ENCODE results near the gene LIPE.

The LIPE gene

DNA sequence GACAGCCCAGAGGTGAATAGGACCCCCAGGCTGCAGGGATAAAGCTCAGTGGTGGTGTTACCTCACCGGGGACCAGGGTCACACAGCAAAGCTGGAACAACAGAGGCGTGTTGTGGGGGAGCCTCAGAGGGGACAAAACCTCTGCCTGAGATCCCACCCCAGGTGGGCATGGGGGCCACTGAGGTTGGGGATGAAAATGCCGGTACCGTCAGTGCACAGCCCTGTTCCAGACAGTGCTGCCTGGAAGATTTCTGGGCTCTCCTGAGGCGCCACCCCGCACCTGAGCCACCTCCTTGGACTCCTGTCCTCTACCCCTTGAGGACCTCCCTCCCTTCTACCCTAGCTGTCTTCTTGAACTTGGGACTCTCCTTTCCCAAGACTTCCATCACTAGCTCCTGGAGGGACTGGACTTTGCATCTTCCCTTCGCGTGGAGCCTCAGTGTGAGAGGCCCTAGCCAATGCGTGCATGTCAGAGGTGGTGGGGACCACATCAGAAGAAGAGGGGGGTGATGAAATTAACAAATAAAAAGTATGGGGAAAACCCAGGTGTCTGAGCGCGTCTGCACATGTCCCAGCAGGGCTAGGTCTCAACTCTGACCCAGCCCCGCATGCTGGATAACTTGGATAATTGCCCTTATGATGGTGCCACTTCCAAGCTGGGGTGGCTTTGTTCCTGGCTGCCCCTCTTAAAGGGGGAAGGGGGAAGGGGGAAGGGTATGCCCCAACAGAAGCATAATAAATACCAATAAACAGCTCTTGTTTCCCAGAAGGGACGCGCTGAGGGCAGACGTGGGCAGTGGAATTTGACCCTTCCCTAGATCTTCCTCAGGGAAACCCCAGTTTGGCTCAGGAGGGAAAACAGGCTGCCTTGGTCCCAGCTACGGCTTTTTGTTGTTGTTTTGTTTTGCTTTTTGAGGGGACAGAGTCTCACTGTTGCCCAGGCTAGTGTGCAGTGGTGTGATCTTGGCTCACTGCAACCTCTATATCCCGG is 48.7 kb downstream of the LIPE start:
- no peak for DNase-seq

DNA sequence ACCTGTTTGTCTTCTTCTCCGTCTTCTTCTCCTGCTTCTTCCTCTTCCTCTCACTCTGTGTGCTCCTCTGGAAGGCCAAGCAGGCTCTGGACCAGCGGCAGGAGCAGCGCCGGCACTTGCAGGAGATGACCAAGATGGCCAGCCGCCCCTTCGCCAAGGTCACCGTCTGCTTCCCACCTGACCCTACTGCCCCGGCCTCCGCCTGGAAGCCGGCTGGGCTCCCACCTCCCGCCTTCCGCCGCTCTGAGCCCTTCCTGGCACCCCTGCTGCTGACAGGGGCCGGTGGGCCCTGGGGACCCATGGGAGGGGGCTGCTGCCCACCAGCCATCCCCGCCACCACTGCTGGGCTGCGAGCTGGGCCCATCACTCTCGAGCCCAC is 51.0 kb downstream of the LIPE start:
- no peak for DNase-seq

DNA sequence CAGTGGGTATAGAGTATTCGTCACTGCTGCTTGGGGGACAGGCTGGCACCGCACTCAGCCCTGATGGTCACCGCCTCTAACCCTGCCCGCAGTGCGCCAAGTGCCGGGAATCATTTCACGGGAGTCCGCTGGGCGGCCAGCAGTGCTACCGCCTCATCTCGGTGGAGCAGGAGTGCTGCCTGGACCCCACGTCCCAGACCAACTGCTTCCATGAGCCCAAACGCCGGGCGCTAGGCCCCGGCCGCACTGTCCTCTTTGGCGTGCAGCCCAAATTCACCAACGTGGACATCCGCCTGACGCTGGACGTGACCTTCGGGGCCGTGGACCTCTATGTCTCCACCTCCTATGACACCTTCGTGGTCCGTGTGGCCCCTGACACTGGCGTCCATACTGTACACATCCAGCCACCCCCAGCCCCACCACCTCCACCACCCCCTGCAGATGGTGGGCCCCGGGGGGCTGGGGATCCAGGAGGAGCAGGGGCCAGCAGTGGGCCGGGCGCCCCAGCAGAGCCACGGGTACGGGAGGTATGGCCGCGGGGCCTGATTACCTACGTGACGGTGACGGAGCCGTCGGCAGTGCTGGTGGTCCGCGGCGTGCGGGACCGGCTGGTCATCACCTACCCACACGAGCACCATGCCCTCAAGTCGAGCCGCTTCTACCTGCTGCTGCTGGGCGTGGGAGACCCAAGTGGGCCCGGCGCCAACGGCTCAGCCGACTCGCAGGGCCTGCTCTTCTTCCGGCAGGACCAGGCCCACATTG is 51.6 kb downstream of the LIPE start:
- no peak for DNase-seq

DNA sequence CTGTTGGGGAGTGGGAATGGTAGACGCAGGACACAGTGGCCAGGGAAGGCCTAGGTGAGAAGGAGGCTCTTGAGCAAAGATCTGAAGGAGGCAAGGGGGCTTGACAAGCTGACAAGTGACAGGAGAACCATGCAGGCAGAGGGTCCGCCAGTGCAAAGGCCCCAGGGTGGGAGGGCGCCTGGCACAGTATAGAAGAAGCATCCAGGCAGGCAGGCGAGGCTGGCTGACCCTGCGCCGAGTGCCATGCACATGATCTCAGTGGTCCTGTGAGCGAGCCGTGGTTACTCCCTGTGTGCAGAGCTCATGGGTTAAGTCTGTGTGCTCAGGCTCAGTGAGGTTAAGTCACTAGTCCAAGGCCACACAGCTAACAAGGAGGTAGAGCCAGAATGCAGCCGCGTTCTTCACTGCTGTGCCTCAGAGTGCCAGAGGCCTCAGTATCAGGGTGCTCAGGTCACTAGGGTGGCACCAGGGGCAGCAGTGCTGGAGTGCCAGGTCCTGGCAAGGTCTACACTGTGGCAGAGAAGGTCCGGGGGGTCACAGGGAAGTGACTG is 52.3 kb downstream of the LIPE start:
- DNase-seq: no peak

DNA sequence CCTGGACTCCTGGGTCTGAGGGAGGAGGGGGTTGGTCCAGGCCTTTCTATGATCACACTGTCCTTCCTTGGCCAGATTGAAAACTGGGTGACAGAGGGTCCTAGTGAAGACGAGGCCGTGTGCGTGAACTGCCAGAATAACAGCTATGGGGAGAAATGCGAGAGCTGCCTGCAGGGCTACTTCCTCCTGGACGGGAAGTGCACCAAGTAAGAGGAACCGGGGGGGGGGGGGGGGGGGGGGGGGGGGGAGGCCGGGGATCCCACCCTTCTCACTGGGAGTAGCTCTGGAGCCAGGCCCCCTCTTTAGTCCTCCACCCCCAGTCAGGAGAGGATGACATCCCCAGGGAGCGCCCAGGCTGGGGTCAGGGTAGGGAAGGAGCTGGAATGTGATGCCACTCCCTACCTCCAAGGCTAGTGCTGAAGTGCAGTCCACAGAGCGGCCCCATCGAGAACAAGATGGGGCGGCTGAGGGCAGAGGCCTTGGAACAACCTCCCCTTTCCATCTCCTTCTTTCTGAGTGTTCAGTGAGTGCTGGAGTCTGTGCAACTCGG is 56.5 kb downstream of the LIPE start:
- no peak for DNase-seq

DNA sequence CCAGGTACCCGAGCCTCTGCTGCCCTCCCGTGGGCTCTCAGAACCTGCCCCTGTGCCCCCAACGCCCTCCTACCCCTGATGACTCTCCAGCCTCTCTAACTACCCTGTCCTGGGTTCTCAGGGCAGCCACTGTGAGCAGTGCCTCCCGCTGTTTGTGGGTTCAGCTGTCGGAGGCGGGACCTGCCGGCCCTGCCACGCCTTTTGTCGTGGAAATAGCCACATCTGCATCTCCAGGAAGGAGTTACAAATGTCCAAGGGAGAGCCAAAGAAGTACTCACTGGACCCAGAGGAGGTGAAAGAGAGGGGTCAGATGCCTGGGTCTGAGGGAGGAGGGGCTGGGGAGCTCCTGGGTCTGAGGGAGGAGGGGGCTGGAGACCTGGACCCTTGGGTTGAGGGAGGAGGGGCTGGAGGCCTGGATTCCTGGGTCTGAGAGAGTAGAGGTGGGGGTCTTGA is 57.1 kb downstream of the LIPE start:
- no peak for DNase-seq

DNA sequence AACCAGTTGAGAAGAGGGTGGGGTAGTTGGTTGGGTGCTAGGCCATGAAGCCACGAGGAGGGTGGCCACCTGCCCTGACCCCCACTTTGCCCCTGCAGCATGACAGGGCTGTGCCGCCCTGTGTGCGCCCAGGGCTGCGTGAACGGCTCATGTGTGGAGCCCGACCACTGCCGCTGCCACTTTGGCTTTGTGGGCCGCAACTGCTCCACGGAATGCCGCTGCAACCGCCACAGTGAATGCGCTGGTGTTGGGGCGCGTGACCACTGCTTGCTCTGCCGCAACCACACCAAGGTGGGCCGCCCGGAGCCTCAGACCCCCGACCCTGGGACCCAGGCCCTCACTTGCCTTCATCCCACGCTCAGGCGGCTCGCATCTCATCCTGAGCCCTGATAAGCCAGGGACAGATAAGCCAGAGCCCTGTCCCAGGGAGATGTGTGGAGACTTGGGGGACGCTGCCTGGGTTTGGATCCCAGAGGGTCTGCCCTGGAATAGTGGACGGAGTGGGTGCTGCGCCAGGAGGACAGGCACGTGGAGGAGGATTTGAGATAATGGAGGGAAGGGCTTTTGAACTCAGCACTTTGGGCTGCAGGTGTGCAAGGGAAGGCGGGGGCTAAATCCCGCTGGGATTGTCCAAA is 57.6 kb downstream of the LIPE start:
- DNase-seq: no peak

DNA sequence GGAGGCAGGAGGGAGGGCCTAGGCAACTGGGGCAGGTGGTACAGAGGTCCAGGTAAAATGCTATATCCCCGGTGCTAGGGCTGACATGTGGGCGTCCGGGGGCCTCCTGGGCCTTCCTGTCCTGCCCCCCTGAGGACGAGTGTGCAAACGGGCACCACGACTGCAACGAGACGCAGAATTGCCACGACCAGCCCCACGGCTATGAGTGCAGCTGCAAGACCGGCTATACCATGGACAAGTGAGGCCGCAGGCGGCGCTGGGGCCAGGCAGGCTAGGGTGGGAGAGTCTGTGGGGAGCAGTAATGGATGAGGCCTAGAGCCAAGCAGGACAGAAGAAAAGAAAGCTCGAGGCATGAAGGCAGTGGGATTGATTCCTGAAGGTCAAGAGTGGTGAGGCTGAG is 58.4 kb downstream of the LIPE start:
- no peak for DNase-seq

DNA sequence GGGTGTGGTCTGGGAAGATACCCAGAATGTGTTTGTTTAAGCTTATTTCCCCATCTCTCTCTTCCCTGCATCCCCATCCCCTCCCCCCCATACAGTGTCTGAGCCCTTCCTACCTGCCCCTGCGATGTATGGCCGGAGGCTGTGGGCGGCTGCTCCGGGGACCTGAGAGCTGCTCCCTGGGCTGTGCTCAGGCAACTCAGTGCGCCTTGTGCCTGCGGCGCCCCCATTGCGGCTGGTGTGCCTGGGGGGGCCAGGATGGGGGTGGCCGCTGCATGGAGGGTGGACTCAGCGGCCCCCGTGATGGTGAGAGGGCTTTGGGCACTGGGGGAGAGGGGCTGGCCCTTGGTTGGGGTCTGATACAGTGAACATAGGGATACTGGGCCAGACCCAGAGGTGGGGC is 58.8 kb downstream of the LIPE start:
- DNase-seq: no peak

DNA sequence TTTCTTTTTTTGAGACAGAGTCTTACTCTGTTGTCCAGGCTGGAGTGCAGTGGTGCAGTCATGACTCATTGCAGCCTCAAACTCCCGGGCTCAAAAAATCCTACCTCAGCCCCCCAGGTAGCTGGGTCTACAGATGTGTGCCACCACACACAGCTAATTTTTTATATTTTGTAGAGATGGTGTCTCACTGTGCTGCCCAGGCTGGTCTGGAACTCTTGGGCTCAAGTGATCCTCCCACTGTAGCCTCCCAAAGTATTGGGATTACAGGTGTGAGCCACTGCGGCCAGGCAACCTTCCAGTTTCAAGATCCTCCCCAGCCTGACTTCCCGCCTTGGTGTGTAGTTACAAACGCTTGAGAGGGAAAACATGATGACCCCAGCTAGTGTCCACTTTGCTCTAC is 59.3 kb downstream of the LIPE start:
- no peak for DNase-seq

DNA sequence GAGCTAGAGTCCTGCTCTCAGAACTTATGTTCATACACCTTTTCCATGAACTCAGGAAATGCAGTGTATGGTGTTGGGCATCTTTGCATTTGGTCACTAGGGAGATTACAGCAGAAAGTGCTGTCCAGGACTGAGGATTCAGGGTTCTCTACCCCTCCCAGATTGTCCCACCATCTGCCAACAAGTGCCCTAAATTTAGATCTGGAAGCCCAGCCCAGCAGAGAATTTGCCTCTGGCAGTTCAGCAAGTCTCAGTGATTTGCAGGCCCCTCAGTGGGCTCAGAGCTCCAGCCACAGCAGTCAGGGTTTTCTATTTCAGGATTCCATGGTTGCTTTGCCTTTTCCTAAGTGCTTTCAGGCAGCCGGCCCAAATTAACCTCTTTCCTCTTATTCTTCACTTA is 60.5 kb downstream of the LIPE start:
- no peak for DNase-seq

DNA sequence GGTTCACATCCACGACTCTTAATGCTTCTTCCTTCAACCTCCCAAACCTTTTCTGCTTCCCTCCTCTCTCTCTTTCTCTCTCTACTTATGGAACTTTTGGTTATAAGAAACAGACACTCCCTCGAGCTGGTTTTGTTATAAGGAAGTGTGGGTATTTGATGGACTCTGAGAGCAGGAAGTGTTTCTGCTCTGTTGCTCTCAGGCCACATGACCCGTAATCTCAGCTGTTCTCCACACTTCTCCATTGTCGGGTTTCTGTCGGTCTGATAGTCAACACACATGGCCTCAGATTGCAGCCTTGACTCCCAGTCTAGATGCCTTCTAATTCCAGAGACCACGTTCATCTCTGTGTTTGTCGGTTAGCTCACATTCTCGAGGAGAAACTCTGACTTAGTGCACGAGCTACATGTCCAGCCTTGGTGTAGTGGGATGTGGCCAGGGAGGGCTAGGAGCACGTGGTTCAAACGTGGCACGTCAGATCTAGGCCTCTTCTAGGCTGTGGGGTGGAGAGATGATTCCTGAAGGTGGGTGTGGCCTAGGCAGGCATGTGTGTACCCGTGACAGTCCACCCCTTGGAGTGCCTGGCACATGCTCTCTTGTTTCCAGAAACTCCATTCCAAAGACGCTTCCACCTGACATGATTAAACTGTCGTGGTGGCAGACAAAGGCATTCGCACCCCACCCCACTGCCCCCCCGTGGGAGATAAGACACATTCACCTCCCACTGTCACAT is 63.4 kb downstream of the LIPE start:
- no peak for DNase-seq

DNA sequence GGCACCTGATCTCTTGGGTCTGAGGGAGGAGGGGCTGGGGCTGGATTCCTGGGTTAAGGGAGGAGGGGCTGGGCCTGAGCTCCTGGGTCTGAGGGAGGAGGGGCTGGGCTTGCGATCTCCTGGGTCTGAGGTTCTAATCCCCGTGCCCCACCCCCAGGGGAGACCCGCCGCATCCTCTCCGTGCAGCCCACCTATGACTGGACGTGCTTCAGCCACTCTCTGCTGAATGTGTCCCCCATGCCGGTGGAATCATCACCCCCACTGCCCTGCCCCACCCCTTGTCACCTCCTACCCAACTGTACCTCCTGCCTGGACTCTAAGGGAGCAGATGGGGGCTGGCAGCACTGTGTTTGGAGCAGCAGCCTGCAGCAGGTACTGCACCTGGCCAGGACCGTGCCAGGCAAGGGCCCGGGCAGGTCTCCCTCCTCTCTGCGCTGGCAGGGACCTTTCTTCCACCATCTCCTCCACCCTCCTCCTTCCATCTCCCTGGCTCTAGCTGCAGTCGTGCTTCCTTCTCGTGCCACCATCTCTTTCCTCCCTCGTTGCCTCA is 64.2 kb downstream of the LIPE start:
- no peak for DNase-seq

DNA sequence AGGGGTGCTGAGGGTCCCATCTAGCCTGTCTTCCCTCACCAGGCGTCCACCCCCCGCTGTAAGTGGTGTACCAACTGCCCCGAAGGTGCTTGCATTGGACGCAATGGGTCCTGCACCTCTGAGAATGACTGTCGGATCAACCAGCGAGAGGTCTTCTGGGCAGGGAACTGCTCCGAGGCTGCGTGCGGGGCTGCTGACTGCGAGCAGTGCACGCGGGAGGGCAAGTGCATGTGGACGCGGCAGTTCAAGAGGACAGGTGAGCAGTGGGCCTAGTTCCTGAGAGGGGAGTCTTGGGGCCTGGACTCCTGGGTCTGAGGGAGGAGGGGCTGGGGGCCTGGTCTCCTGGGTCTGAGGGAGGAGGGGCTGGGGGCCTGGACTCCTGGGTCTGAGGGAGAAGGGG is 64.8 kb downstream of the LIPE start:
- DNase-seq: no peak

DNA sequence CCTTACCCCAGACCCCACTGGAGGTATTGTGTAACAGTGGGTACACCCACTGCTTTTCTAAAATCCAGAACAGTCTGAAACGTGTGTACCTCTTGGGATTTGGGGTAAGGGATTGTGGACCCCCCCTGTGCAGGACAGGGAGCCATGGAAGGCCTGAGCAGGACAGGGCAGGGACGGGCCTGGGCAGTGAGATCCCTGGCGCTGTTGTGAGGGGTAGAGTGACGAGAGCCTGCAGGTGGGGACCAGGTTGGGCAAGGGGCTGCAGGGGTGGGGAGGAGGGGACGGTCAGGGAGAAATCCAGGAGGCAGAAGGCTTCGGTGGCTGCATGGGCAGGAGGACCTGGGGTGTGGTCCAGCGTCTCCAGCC is 65.7 kb downstream of the LIPE start:
- DNase-seq: no peak

DNA sequence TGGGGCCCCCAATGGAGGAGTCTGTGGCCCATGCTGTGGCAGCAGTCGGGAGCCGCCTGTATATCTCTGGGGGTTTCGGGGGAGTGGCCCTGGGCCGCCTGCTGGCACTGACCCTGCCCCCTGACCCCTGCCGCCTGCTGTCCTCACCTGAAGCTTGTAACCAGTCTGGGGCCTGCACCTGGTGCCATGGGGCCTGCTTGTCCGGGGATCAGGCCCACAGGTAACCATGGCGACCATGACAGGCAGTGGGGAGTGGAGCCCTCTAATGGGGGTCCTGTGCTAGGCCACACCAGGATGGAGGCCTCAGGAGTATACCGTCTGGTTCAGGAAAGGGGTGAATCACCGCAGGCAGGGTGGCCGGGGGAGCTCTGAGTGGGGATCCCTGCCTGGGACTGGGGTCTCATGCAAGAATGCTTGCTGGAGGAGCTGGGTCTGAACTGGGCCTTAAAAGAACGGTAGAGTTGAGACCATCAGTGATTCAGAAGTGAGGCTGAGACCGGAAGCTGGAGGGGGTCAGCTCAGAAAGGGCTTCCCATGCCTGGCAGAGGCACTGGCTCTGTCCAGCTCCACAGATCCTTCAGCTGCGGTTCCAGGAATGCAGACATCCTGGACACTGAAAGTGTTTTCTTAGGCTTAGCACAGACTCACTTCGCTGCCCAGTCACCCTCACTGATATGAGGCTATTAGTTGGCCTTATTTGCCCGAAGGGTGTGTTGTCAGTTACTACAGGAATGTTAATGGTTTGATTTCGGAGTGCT is 66.2 kb downstream of the LIPE start:
- no peak for DNase-seq

DNA sequence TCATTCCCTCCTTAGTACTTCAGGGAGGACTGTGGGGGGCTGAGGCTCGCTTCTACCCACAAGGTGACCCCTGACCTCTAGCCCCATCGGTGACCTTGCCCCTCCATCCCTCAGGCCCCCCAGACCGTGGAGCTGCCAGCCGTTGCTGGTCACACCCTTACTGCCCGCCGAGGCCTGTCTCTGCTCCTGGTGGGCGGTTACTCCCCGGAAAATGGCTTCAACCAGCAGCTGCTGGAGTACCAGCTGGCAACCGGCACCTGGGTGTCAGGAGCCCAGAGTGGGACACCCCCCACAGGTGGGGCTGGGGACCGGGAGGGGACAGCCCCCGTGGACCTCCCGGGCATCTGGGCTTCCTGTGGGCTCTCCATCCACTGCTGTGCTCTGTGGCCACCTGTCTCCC is 69.9 kb downstream of the LIPE start:
- no peak for DNase-seq

DNA sequence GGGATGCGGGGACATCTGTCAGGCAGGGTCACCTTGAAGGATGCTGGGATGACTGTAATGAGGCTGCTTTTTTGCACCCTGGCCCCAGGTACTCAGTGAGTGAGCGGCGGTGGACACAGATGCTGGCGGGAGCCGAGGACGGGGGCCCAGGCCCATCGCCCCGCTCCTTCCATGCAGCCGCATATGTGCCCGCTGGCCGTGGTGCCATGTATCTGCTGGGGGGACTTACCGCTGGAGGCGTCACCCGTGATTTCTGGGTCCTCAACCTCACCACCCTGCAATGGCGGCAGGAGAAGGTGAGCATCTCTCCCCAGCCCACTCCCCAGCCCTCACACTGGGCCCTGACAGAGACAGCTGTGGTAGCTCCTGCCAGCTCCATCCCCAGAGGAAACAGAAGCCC is 70.5 kb downstream of the LIPE start:
- DNase-seq: no peak

DNA sequence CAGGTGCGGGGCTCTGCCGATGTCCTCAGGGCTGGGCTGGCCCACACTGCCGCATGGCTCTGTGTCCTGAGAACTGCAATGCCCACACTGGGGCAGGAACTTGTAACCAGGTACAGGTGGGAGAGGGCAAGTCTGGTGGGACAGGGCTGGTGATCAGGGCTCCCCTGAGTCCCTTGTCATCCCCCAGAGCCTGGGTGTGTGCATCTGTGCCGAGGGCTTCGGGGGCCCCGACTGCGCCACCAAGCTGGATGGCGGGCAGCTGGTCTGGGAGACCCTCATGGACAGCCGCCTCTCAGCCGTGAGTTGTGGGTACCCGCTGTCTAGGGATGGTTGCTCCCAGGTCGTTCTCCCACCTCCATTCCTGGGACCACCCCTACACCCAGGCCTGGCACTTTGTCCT is 71.3 kb downstream of the LIPE start:
- no peak for DNase-seq

DNA sequence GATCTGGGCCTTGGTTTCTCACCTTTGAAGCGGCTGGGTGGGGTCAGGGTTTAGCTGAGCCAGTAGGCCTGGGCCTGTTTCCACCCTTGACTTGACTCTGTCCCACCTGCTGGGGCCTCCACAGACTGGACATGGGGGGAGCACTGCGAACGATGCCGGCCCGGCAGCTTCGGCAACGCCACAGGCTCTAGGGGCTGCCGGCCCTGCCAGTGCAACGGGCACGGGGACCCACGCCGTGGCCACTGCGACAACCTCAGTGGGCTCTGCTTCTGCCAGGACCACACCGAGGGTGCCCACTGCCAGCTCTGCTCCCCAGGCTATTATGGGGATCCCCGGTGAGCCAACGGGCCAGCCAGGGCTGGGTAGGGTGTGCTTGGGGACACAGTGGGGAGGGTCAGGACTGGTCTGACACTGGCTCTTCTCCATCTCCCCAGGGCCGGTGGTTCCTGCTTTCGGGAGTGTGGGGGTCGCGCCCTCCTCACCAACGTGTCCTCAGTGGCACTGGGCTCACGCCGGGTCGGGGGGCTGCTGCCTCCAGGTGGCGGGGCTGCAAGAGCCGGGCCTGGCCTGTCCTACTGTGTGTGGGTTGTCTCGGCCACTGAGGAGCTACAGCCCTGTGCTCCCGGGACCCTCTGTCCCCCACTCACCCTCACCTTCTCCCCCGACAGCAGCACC is 73.7 kb downstream of the LIPE start:
- DNase-seq: no peak
